ENCODE measurements around the gene SUN5.
A peak's percentile ranks its signal among the peaks of the same experiment; 100 is the strongest.

Gene SUN5

DNA sequence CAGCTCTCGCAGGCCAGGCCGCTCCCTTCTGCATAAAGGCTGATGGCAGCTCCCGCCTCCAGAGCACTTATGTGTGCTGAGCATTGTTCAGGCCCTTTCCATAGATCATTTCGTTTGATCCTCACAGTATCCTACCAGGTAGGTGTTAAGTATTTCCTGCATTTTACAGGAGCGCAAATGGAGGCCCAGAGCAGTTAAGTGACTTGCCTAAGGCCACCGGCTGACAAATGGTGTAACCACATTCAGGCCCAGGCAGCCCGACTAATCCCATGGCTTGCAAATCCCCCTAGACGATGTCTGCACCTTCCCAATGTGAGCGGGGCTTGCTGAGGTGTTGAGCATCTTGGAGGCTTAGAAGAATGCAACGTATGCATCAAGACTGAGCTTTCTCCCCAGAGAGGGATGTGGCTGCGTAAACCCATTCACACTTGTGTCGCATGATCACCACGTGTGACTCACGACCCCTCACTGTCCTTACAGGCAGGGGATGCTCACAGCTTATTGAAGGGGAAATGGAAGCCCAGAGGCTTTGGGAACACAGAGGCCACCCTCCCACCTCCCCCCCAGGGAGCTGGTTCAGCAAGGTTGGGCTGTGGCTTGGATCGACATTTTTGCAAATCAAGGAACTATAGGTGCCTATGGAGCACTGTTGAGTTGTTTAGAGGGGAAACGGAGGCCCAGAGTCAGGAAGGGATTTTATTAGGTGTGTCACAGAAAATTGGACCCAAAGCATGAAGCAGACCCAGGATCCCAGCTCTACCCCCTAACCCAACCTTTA is 10.3 kb upstream of the SUN5 start:
- DNase-seq (ENCODE audit: low read depth) = no peak

GRCh38 chr20:33013701-33014326 is 9.6 kb upstream of the SUN5 start:
- no peak for DNase-seq (ENCODE audit: low read depth)

- DNase-seq (ENCODE audit: low read depth) = no peak
Observed at GRCh38 chr20:33012327-33013189, 8.3 kb upstream of the SUN5 start.

DNA sequence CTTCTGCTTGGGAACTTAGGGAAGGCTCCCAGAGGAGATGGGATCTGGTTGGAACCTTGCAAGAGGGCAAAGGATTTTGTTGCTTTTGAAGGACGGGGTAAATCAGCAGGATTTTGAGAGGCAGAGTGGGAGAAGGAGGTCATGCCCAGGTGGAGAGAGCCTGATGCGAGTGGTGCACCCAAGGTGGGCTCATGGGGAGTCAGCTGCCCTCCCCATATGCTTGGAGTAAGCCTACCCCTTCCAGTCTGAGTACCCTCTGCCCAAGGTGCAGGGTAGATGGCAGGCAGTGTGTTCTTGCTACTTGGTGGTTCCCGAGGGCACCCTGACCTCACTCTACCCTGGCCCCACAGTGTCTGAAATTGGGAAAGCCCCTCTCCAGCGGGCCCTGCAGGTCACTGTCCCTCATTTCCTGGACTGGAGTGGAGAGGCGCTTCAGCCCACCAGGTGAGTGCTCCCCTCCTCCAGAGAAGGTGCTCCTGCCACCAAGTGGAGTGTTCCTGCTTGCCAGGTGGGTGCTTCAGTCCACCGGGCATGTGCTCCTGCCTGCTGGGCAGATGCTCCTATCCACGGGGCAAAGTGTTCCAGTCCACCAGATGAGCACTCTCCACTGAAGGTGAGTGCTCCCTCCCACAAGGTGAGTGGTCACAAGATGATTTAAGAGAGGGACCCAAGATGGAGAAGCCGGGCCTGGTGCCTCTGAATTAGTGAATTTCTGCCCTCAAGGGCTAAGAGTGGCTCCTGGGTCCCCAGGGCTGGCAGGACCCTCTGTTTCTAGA is 6.6 kb upstream of the SUN5 start:
- no peak for DNase-seq (ENCODE audit: low read depth)

GRCh38 chr20:33010133-33010504 is 5.9 kb upstream of the SUN5 start:
- DNase-seq (ENCODE audit: low read depth) = no peak

- DNase-seq (ENCODE audit: low read depth) = no peak
Observed at GRCh38 chr20:33009214-33010132, 5.2 kb upstream of the SUN5 start.

- no peak for DNase-seq (ENCODE audit: low read depth)
Observed at GRCh38 chr20:33008336-33009213, 4.3 kb upstream of the SUN5 start.

DNA sequence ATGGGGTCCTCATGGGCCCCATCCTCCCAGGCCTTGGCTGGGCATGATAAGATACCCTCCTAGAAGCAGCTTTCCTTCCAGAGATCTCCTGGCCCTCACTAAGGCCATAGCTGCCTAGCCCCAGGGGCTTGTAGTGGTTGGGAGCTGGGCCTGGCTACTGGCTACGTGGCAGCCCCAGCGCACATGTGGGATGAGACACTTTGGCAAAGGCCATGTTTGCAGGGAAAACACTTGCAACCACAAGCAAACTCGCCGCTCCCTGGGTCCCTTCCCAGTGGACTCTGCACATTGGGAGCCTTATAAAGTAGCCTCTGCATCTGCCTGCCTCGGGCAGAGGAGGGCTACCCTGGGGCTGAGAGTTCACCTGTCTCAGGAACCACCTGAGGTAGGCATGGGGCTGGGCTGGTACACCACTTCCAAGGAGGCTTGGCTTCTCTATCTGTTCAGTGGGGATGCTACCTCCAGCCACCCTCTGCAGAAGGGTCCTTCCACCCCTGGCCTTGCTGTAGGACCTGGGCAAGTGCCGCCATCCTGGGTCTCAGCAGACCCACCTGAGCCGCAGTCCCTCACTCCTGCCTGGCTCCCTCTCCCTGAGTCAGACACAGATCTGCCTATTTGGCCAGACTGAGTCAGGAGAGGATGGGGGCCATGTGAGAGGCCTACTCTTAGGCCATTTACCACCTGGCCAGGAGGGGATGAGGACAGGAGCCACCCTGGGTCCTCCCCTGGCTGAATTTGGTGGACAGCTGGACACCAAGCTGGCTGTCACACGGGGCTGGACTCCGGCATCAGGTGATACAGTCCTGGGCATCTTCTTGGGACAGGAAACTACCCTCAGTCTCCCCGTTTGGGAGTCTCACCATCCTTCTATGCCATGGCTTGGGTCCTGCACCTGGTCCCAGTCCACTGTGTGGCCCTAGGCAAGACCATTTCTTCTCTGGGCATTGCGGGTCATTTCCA is 3.4 kb upstream of the SUN5 start, which contains the start of gene BPIFB2:
TSS of gene BPIFB2 (plus strand) at position 329 of the 960 bp plus-strand sequence. CDS start 871 bp downstream, outside the sequence.
- DNase-seq (ENCODE audit: low read depth) = no peak

GRCh38 chr20:33006776-33007375 is 2.6 kb upstream of the SUN5 start:
- no peak for DNase-seq (ENCODE audit: low read depth)

DNA sequence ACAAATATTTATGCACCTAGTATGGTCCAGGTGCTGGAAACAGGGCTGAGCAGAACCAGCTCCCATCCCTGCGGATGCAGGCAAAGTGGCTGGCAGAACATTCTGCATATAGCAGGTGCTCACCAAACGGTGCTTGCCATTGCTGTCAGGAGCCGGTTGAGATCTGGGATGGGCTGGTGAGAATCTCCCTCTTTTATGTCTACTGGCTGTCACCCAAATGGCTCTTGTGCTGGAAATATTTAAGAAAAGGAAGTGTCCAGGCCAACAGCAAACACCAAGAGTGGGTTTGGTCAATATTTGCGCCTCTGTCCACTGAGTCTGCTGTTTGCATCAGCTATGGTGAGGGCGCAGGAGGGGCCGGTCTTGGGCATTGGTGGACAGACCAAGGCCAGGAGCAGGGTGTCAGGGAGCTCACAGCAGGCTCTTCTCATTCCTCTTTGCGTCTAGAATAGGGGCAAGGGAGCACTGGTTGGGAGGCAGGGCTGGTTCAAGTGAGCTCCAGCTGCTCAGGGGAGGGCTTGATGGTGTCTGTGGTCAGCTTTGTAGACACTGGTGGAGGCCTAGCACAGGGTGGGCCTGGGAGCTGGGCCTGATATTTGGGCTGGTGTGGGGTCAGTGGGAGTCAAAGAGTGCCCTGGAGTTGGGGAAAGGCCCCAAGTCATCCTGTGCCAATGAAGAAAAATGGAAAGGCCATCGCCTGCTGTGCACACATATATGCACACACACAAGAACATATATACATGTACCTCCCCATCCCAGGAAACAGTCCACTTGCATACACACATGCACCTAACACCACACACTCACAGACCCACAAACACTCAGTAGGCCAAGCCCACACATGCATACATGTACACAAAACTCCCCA is 1.9 kb upstream of the SUN5 start:
- no peak for DNase-seq (ENCODE audit: low read depth)

DNA sequence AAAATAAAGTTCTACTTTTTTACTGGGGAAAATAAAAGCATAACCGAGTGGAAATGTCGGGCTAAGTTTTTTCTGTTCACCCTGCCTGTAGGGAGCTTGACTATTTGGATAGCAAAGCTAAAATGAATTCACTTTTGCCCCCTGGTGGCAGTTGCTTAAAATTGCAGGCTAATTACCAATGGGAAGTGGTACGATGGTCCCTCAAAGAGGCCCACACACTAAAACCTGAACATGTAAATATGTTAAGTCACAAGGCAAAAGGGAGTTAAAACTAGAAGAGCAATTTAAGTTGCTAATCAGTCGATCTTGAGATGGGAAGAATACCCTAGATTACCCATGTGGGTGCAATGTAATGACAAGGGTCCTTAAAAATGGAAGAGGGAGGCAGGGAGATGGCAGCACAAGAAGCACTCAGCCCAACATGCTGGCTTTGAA is 916 bp upstream of the SUN5 start:
- peak; percentile 4 for DNase-seq (ENCODE audit: low read depth)

DNA sequence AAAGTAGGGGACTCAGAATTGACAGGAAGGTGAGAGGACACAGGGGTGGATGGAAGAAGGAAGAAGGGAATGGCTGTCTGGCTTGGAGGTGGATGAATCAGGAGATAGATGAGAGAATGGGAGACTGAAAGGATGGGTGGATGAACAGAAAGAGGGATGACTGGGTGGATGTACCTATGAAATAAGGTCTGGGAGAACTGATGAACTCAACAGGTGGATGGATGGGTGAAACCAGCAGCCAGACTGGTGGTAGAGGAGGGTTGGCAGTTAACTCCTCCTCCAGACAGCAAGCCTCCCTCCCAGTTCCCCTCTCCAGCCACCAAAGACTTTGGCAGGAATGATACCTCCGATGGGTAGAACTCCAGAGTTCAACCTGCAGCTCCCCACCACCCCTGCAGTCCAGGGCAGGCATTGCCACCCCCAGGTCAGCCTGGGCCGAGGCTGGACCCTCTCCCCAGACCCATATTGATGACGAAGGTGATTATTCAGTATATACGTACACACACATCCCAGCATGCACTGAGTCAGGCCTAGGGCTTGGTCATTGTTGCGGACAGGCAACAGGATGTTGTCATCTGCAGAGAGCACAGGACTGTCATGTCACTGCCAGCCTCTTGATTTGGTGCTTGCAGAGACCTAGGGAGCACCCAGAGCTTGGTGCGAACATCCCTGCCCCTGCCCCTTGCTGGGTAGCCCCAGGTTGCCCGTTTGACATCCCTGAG is 2.0 kb downstream of the SUN5 start:
- no peak for DNase-seq (ENCODE audit: low read depth)

DNA sequence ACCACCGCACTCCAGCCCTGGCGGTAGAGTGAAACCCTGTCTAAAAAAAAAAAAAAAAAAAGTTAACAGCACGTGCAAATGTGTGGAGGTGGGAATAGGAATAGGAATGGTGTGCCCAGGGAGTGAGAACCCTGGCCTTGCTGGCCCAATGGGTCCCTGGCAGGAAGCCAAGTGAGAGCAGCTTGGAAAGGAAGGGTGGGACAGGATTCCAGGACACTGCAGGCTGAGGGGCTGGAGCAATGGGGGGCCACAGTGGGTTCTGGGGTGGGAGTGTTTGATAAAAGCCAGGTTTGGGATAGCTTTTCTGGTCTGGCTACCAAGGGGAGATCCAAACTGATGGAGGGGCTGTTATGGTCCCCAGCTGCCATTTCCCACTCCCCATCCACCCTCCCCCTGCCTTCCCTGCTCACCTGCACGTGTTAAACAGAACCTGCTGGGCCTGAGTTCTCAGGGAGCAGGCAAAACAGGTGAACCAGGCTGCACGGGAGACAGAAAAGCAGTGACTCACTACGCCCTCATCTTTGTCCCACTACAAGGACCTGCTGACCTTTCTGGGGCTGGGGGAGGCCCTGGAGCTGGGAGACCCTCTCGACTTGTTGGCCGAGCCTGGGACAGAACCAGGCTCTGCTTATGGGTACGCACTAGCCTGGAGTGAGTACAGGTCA is 3.3 kb downstream of the SUN5 start:
- no peak for DNase-seq (ENCODE audit: low read depth)

- no peak for DNase-seq (ENCODE audit: low read depth)
Observed at GRCh38 chr20:32999603-33000250, 4.5 kb downstream of the SUN5 start.

DNA sequence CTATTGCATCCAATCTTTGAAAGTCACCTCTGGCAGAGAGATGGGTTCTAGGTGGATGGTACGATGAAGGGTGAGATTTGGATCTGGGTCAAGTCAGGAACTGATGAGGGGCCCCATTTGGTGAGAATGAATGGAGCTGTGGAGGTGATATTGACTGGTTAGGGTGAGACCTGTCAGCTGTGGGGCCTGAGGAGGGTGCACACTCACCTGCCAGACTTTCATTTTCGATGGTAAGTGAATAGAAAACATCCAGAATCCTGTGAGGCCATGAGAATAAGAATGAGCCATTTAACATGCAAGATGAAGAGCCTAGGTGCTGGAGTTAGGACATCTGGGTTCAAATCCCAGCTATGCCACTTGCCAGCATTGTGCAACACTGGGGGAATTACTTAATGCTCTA is 6.8 kb downstream of the SUN5 start:
- DNase-seq (ENCODE audit: low read depth) = no peak
